ENCODE data around the gene CLIC3.

DNA sequence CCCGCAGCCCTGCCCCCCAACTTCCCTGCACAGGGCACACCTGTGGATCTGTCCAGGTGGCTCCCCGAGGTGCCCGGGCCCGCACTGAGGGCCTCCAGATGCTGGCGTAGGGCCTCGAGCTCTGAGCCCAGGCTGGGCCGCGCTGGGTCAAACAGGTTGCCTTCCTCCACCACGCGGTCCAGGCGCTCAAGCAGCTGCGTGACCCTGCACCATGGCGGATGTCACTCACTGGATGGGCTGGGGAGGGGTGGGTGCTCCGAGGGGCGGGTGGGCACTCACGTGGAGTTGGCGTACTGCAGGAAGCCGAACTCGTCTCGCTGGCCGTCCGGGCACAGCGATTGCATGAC is 26.3 kb upstream of the CLIC3 start:
- TF ChIP-seq, protein P1, sequence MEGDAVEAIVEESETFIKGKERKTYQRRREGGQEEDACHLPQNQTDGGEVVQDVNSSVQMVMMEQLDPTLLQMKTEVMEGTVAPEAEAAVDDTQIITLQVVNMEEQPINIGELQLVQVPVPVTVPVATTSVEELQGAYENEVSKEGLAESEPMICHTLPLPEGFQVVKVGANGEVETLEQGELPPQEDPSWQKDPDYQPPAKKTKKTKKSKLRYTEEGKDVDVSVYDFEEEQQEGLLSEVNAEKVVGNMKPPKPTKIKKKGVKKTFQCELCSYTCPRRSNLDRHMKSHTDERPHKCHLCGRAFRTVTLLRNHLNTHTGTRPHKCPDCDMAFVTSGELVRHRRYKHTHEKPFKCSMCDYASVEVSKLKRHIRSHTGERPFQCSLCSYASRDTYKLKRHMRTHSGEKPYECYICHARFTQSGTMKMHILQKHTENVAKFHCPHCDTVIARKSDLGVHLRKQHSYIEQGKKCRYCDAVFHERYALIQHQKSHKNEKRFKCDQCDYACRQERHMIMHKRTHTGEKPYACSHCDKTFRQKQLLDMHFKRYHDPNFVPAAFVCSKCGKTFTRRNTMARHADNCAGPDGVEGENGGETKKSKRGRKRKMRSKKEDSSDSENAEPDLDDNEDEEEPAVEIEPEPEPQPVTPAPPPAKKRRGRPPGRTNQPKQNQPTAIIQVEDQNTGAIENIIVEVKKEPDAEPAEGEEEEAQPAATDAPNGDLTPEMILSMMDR (IDR thresholded peaks at IDR 0.05) = no peak
- TF ChIP-seq POLR2AphosphoS5 (IDR thresholded peaks at IDR 0.05; ENCODE audit: low read depth, low read length) (no peak), SIN3A (IDR thresholded peaks at IDR 0.05; ENCODE audit: borderline replicate concordance, insufficient read depth, low read depth, low read length) (no peak), TCF7L2 (IDR thresholded peaks at IDR 0.05; ENCODE audit: low read depth, low read length) (no peak)
- TF ChIP-seq, protein P2, sequence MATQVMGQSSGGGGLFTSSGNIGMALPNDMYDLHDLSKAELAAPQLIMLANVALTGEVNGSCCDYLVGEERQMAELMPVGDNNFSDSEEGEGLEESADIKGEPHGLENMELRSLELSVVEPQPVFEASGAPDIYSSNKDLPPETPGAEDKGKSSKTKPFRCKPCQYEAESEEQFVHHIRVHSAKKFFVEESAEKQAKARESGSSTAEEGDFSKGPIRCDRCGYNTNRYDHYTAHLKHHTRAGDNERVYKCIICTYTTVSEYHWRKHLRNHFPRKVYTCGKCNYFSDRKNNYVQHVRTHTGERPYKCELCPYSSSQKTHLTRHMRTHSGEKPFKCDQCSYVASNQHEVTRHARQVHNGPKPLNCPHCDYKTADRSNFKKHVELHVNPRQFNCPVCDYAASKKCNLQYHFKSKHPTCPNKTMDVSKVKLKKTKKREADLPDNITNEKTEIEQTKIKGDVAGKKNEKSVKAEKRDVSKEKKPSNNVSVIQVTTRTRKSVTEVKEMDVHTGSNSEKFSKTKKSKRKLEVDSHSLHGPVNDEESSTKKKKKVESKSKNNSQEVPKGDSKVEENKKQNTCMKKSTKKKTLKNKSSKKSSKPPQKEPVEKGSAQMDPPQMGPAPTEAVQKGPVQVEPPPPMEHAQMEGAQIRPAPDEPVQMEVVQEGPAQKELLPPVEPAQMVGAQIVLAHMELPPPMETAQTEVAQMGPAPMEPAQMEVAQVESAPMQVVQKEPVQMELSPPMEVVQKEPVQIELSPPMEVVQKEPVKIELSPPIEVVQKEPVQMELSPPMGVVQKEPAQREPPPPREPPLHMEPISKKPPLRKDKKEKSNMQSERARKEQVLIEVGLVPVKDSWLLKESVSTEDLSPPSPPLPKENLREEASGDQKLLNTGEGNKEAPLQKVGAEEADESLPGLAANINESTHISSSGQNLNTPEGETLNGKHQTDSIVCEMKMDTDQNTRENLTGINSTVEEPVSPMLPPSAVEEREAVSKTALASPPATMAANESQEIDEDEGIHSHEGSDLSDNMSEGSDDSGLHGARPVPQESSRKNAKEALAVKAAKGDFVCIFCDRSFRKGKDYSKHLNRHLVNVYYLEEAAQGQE (IDR thresholded peaks at IDR 0.05; ENCODE audit: insufficient read depth in 1 of 2, low read depth in 2 of 2, low read length in 1 of 2) = no peak
